H1 (cell line): ENCODE results near the gene VEZT.

Source experiments
- CEBPB ChIP-seq: IDR thresholded peaks from 2 replicates; pipeline ENCODE4 v1.6.1; 2012; ENCODE audit warnings: low read depth, low read length
- CHD2 ChIP-seq: IDR thresholded peaks from 2 replicates; pipeline ENCODE4 v1.6.1; 2012; ENCODE audit warnings: low read length, improper control_type of control experiment
- MAFK ChIP-seq: IDR thresholded peaks from 2 replicates; pipeline ENCODE4 v1.6.1; 2012; ENCODE audit warnings: low read depth, mild to moderate bottlenecking, improper control_type of control experiment, low read length
- POLR2A ChIP-seq, 2 experiments: IDR thresholded peaks; 1 replicate in 1 of 2; 2 replicates in 1 of 2; pipeline ENCODE4 v1.6.1; 2011; ENCODE audit warnings: low read depth in 2 of 2, low read length in 2 of 2, mild to moderate bottlenecking in 2 of 2; ENCODE audit errors: control extremely low read depth in 1 of 2
- POLR2AphosphoS5 ChIP-seq: IDR thresholded peaks from 2 replicates; pipeline ENCODE4 v1.6.1; 2011; ENCODE audit warnings: low read depth, low read length
- TCF12 ChIP-seq: IDR thresholded peaks from 2 replicates; pipeline ENCODE4 v1.6.1; 2011; ENCODE audit warnings: low read depth, mild to moderate bottlenecking, low read length
- ZNF274 ChIP-seq: IDR thresholded peaks from 2 replicates; pipeline ENCODE4 v1.7.0; 2012; ENCODE audit warnings: low read length, borderline replicate concordance; ENCODE audit errors: extremely low read depth
- TF ChIP-seq, protein P1 (sequence below), 3 experiments: IDR thresholded peaks; 1 replicate in 2 of 3; 2 replicates in 1 of 3; pipeline versions ENCODE4 v1.5.1 to v1.6.1; 2011; ENCODE audit warnings: low read length in 3 of 3, mild to moderate bottlenecking in 3 of 3, inconsistent platforms in 2 of 3, low read depth in 1 of 3, moderate library complexity in 1 of 3; ENCODE audit not compliant: insufficient read depth in 1 of 3; ENCODE audit errors: control extremely low read depth in 1 of 3

DNA sequence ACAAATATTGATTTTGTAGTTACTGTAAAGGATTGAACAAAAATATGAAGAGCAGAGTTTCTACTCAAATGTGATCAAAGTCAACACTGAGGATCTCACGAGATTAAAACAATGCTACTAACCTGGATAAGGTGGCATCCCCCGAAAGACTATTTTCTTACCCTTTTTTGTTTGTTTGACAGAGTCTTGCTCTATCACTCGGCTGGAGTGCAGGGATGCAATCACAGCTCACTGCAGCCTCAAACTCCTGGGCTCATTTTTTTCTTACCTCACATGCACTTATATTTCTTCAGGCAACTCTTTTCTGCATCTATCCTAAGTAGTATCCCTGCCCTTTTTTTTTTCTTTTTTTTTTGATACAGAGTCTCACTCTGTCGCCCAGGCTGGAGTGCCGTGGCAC lies 109.2 kb downstream of the VEZT start:
- no peak for TF ChIP-seq CEBPB
- no peak for TF ChIP-seq CHD2
- no peak for TF ChIP-seq MAFK
- no peak for TF ChIP-seq ZNF274
- no peak for TF ChIP-seq TCF12
- no peak for TF ChIP-seq POLR2AphosphoS5
- no peak for TF ChIP-seq POLR2A (IDR thresholded peaks at IDR 0.05; ENCODE audit: control extremely low read depth in 1 of 2, low read depth in 2 of 2, low read length in 2 of 2)
- TF ChIP-seq, protein P1, sequence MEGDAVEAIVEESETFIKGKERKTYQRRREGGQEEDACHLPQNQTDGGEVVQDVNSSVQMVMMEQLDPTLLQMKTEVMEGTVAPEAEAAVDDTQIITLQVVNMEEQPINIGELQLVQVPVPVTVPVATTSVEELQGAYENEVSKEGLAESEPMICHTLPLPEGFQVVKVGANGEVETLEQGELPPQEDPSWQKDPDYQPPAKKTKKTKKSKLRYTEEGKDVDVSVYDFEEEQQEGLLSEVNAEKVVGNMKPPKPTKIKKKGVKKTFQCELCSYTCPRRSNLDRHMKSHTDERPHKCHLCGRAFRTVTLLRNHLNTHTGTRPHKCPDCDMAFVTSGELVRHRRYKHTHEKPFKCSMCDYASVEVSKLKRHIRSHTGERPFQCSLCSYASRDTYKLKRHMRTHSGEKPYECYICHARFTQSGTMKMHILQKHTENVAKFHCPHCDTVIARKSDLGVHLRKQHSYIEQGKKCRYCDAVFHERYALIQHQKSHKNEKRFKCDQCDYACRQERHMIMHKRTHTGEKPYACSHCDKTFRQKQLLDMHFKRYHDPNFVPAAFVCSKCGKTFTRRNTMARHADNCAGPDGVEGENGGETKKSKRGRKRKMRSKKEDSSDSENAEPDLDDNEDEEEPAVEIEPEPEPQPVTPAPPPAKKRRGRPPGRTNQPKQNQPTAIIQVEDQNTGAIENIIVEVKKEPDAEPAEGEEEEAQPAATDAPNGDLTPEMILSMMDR (IDR thresholded peaks at IDR 0.05; ENCODE audit: control extremely low read depth in 1 of 3, insufficient read depth in 1 of 3, low read depth in 1 of 3, low read length in 3 of 3): no peak
